Astrocyte (in vitro differentiated cells and primary cell): ENCODE data around the gene PDE6D. TPM values are rescaled to one million over a fixed set of nuclear protein-coding genes. Genes with fewer than 3 reads are reported as not detected.

ENCODE experiments used
- DNase-seq: peaks from one replicate; pipeline ENCODE4 v3.0.0-alpha.2; 2010; ENCODE audit warnings: low read depth
- FAIRE-seq: peaks from 2 replicates; lab custom pipeline; 2011; peaks lifted over from hg19 to GRCh38; lab: Jason Lieb, UNC
- H2AFZ ChIP-seq: 2 replicates; pipeline ENCODE4 v1.6.0; 2012; ENCODE audit warnings: low read depth, low read length, inconsistent platforms
- H3K27ac ChIP-seq: 2 replicates; pipeline ENCODE4 v1.5.1; 2011; ENCODE audit warnings: low read depth, low read length, inconsistent platforms
- H3K27me3 ChIP-seq: 2 replicates; pipeline ENCODE4 v1.6.0; 2011; ENCODE audit warnings: low read length, inconsistent platforms; ENCODE audit not compliant: insufficient read depth
- H3K36me3 ChIP-seq: 2 replicates; pipeline ENCODE4 v1.5.1; 2011; ENCODE audit warnings: low read length, inconsistent platforms; ENCODE audit not compliant: insufficient read depth
- H3K4me1 ChIP-seq: 2 replicates; pipeline ENCODE4 v1.5.1; 2011; ENCODE audit warnings: low read length, inconsistent platforms; ENCODE audit not compliant: insufficient read depth
- H3K4me2 ChIP-seq: 2 replicates; pipeline ENCODE4 v1.6.0; 2012; ENCODE audit warnings: low read length, inconsistent platforms
- H3K4me3 ChIP-seq: 2 replicates; pipeline ENCODE4 v1.5.1; 2011; ENCODE audit warnings: low read depth, mild to moderate bottlenecking, low read length, inconsistent platforms; ENCODE audit not compliant: insufficient read depth
- H3K79me2 ChIP-seq: 2 replicates; pipeline ENCODE4 v1.6.0; 2012; ENCODE audit warnings: mild to moderate bottlenecking, low read length, inconsistent platforms; ENCODE audit not compliant: insufficient read depth
- H3K9ac ChIP-seq: 2 replicates; pipeline ENCODE4 v1.6.0; 2012; ENCODE audit warnings: mild to moderate bottlenecking, low read length, inconsistent platforms
- H3K9me3 ChIP-seq: 2 replicates; pipeline ENCODE4 v1.5.1; 2012; ENCODE audit warnings: low read depth, mild to moderate bottlenecking, low read length, inconsistent platforms; ENCODE audit not compliant: insufficient read depth
- H4K20me1 ChIP-seq: 2 replicates; pipeline ENCODE4 v1.6.0; 2012; ENCODE audit warnings: low read length, inconsistent platforms; ENCODE audit not compliant: insufficient read depth
- H3K27ac Mint-ChIP-seq: one replicate; pipeline ENCODE4 v1.8.0; 2021; ENCODE audit warnings: mild to moderate bottlenecking, mixed read lengths; ENCODE audit not compliant: unreplicated experiment
- H3K27me3 Mint-ChIP-seq: one replicate; pipeline ENCODE4 v1.8.0; 2021; ENCODE audit warnings: low read depth, mixed read lengths; ENCODE audit not compliant: unreplicated experiment
- H3K36me3 Mint-ChIP-seq: one replicate; pipeline ENCODE4 v1.8.0; 2021; ENCODE audit warnings: low read depth, mixed read lengths; ENCODE audit not compliant: unreplicated experiment
- H3K4me1 Mint-ChIP-seq: one replicate; pipeline ENCODE4 v1.8.0; 2021; ENCODE audit warnings: low read depth, mixed read lengths; ENCODE audit not compliant: unreplicated experiment
- H3K4me3 Mint-ChIP-seq: one replicate; pipeline ENCODE4 v1.8.0; 2021; ENCODE audit warnings: mild to moderate bottlenecking, moderate library complexity, mixed read lengths; ENCODE audit not compliant: unreplicated experiment
- H3K9me3 Mint-ChIP-seq: one replicate; pipeline ENCODE4 v1.8.0; 2021; ENCODE audit warnings: mild to moderate bottlenecking, mixed read lengths; ENCODE audit not compliant: unreplicated experiment
- EZH2 ChIP-seq: IDR thresholded peaks from 2 replicates; pipeline ENCODE4 v1.6.1; 2012; ENCODE audit warnings: mild to moderate bottlenecking, low read length, inconsistent platforms; ENCODE audit not compliant: insufficient read depth
- total RNA-seq: library from RNA; stranded (reverse); gene quantifications from 2 replicates; pipeline ENCODE4 v1.2.1, GENCODE V29; 2021
- TF ChIP-seq, protein P1 (sequence below): IDR thresholded peaks from 2 replicates; pipeline ENCODE4 v1.5.1; 2011; ENCODE audit warnings: low read depth, mild to moderate bottlenecking, inconsistent platforms, low read length, moderate library complexity; ENCODE audit not compliant: insufficient read depth

PDE6D gene
- total RNA-seq, 1 donor from 2014 or later, result 19.0 TPM

DNA sequence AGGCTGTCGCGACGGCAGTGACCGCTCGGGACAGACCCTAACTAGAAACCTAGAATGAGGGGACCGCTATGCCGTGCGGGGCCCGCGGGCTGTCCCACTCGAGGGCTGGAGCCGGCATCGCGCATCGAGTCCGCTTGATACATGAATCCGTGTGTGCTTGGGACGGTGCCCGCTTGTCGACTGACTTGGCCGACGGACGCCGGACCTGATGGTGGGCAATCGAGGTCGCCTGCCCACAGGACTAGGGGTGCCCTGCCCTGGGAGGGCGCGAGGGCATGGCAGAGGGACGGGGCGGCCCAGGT, 73.5 kb downstream of the PDE6D start:
- Histone ChIP-seq H3K4me1 (peaks cover 27% of the 10 kb centered on the region), H3K27me3 (no peaks in the 10 kb centered on the region), H3K4me2 (peak overlapping the region; percentile 93), H3K9me3 (no peaks in the 10 kb centered on the region), H3K36me3 (peaks cover 9% of the 10 kb centered on the region), H3K27ac (peak overlapping the region; percentile 99), H2AFZ (peak overlapping the region; percentile 99), H3K9ac (peak overlapping the region; percentile 94), H3K4me3 (peak overlapping the region; percentile 62), H4K20me1 (peaks cover 39% of the 10 kb centered on the region), H3K79me2 (peaks cover 50% of the 10 kb centered on the region)
- FAIRE-seq, result no peak
- TF ChIP-seq EZH2, result no peak
- TF ChIP-seq, protein P1, sequence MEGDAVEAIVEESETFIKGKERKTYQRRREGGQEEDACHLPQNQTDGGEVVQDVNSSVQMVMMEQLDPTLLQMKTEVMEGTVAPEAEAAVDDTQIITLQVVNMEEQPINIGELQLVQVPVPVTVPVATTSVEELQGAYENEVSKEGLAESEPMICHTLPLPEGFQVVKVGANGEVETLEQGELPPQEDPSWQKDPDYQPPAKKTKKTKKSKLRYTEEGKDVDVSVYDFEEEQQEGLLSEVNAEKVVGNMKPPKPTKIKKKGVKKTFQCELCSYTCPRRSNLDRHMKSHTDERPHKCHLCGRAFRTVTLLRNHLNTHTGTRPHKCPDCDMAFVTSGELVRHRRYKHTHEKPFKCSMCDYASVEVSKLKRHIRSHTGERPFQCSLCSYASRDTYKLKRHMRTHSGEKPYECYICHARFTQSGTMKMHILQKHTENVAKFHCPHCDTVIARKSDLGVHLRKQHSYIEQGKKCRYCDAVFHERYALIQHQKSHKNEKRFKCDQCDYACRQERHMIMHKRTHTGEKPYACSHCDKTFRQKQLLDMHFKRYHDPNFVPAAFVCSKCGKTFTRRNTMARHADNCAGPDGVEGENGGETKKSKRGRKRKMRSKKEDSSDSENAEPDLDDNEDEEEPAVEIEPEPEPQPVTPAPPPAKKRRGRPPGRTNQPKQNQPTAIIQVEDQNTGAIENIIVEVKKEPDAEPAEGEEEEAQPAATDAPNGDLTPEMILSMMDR, result no peak
- no peaks in the 10 kb centered on the region for H3K9me3 Mint-ChIP-seq
- no peaks in the 10 kb centered on the region for H3K27me3 Mint-ChIP-seq
- no peak for DNase-seq
- peaks cover 8% of the 10 kb centered on the region for H3K36me3 Mint-ChIP-seq
- peak overlapping the region; percentile 89 for H3K4me3 Mint-ChIP-seq
- peak overlapping the region; percentile 100 for H3K27ac Mint-ChIP-seq
- peaks cover 12% of the 10 kb centered on the region for H3K4me1 Mint-ChIP-seq

GRCh38 chr2:231706731-231707624, 74.1 kb downstream of the PDE6D start:
- peaks cover 21% of the 10 kb centered on the region for H3K4me1 ChIP-seq
- TF ChIP-seq EZH2, result no peak
- TF ChIP-seq, protein P1, result peak; percentile 96
- H3K4me3 Mint-ChIP-seq, result peak overlapping the region; percentile 89
- FAIRE-seq (no peak), DNase-seq (peak; percentile 98)
- peak overlapping the region; percentile 79 for H3K4me3 ChIP-seq
- H3K9me3 Mint-ChIP-seq, result no peaks in the 10 kb centered on the region
- peak overlapping the region; percentile 99 for H2AFZ ChIP-seq
- peak overlapping the region; percentile 100 for H3K27ac Mint-ChIP-seq
- no peaks in the 10 kb centered on the region for H3K27me3 Mint-ChIP-seq
- peaks cover 3% of the 10 kb centered on the region for H3K36me3 Mint-ChIP-seq
- peaks cover 33% of the 10 kb centered on the region for H4K20me1 ChIP-seq
- H3K27me3 ChIP-seq, result no peaks in the 10 kb centered on the region
- peak overlapping the region; percentile 94 for H3K9ac ChIP-seq
- peaks cover 44% of the 10 kb centered on the region for H3K79me2 ChIP-seq
- peak overlapping the region; percentile 93 for H3K4me2 ChIP-seq
- peaks cover 3% of the 10 kb centered on the region for H3K36me3 ChIP-seq
- H3K9me3 ChIP-seq, result no peaks in the 10 kb centered on the region
- peak overlapping the region; percentile 99 for H3K27ac ChIP-seq
- H3K4me1 Mint-ChIP-seq, result peaks cover 6% of the 10 kb centered on the region

GRCh38 chr2:231704017-231704416, 77.1 kb downstream of the PDE6D start:
- no peak for TF ChIP-seq EZH2
- TF ChIP-seq, protein P1, result no peak
- H3K9me3 ChIP-seq, result no peaks in the 10 kb centered on the region
- peaks cover 13% of the 10 kb centered on the region for H3K4me1 ChIP-seq
- peaks cover 14% of the 10 kb centered on the region for H3K79me2 ChIP-seq
- H3K9ac ChIP-seq, result no peak overlapping the region
- no peak overlapping the region for H3K27ac ChIP-seq
- FAIRE-seq (no peak), DNase-seq (no peak)
- H3K4me3 Mint-ChIP-seq, result no peak overlapping the region
- H3K4me1 Mint-ChIP-seq, result peaks cover 3% of the 10 kb centered on the region
- no peaks in the 10 kb centered on the region for H3K36me3 ChIP-seq
- H3K9me3 Mint-ChIP-seq, result no peaks in the 10 kb centered on the region
- no peak overlapping the region for H3K4me3 ChIP-seq
- no peaks in the 10 kb centered on the region for H3K27me3 ChIP-seq
- H4K20me1 ChIP-seq, result peaks cover 5% of the 10 kb centered on the region
- H3K4me2 ChIP-seq, result no peak overlapping the region
- no peak overlapping the region for H2AFZ ChIP-seq
- peaks cover 3% of the 10 kb centered on the region for H3K27me3 Mint-ChIP-seq
- no peaks in the 10 kb centered on the region for H3K36me3 Mint-ChIP-seq
- H3K27ac Mint-ChIP-seq, result no peak overlapping the region
